K562 treated with DMSO at 1 percent for 12 hours (cell line): ENCODE measurements around the gene UTP18. TPM values are rescaled to one million over a fixed set of nuclear protein-coding genes. Genes with fewer than 3 reads are reported as not detected.

ENCODE experiments used
- total RNA-seq: library from RNA; unstranded; fragments of 300-600 nt; gene quantifications from 2 replicates; pipeline ENCODE4 v1.2.3, GENCODE V29; 2022; ENCODE audit not compliant: insufficient read depth

Gene UTP18
- 42.3 and 53.9 TPM in 2 replicates for total RNA-seq

DNA sequence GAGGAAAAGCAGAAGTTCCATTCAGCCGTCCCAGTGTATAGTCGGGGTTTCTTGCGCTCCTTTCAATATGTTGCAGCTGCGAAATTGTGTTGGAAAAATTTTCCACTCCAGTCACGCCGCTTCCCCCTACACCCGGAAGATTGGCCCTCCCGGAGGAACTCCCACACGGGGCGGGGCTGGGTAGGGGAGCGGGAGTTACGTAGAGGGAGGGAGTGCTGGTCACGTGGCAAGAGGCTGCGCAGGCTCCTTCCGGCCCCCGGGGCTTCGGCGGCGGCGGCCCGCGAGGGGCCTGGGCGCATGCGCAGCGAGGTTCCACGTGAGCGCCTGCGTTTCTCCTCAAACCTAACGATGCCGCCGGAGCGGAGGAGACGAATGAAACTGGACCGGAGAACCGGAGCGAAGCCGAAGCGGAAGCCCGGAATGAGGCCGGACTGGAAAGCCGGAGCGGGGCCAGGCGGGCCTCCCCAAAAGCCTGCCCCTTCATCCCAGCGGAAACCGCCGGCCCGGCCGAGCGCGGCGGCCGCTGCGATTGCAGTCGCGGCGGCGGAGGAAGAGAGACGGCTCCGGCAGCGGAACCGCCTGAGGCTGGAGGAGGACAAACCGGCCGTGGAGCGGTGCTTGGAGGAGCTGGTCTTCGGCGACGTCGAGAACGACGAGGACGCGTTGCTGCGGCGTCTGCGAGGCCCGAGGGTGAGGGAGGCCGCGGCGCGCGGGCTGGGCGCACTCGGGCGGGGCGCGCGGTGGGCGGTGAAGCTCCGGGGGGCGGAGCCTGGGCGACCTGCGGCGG is at the start of gene UTP18:
UTP18 (plus strand) TSS at position 310 of the 787 bp plus-strand sequence; CDS start at position 349, 39 bp downstream.

DNA sequence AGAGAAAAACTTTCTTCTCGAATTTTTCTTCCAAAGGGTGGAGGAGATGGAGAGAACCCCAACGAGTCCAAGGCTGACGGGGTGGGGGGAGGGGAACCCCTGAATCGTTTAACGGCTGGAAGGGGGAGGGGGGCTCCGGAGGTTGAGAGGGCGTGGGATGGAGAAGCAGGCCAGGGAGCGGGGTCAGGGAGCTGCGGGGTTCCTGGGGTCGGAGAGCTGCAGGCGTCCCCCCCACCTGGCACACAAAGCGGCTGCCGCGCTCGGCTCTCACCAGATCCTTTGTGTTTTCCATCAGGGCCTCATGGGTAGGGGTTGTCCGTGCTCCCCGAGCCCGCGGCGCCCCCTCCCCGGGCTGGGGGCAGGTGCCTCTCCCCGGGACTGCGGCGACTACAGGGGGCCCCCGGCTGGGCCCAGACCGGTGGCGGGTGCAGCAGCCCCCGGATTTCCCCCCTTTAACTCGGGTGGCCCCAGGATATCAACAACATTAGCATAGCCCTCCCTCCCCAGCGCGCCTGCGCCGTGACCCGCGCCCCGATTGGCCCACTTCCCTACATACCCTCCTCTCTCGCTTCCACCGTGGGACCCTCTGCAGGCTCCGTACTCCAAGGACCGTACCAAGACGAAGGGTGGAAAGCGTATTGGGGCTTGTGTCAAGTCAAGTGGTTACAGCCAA is 646 bp upstream of the UTP18 start, which contains the start of gene MBTD1:
MBTD1 (minus strand) TSS at position 486 of the 673 bp plus-strand sequence. CDS start 34,888 bp downstream, outside the sequence.

Other genes with a start within 250 kb of the UTP18 start
- gene SPAG9, start 139.7 kb upstream of the UTP18 start, total RNA-seq = 12.0 and 65.8 TPM in 2 replicates
- 62.9 and 81.2 TPM in 2 replicates for gene NME1, start 107.0 kb upstream of the UTP18 start, total RNA-seq
- 823 and 1,166 TPM in 2 replicates for gene NME2, start 94.1 kb upstream of the UTP18 start, total RNA-seq
- 4.1 and 8.8 TPM in 2 replicates for gene MBTD1, start 497 bp upstream of the UTP18 start, total RNA-seq